A673 (cell line): ENCODE measurements around the gene GPNMB. TPM values are rescaled to one million over a fixed set of nuclear protein-coding genes. Genes with fewer than 3 reads are reported as not detected.

Source experiments
- BruUV-seq: library from RNA; stranded (reverse); fragments of 400-500 nt; replicated peaks from 2 replicates; lab custom pipeline; 2021; lab: Mats Ljungman, UMichigan
- CTCF ChIA-PET: fragments of 300-600 bp; sonication (Branson Sonifier 250); formaldehyde crosslinking; loops from one replicate; lab custom pipeline; 2022; ENCODE audit warnings: antibody characterized with exemption; lab: Charles Lee
- POLR2A ChIA-PET: fragments of 300-600 bp; sonication (Branson Sonifier 250); formaldehyde crosslinking; loops from one replicate; lab custom pipeline; 2022; ENCODE audit warnings: antibody characterized with exemption; ENCODE audit not compliant: low non-redundant PET; lab: Charles Lee
- DNase-seq: peaks from one replicate; pipeline ENCODE4 v3.0.0-alpha.2; 2015; ENCODE audit warnings: low spot score
- H3K27ac ChIP-seq: fragments of 200-600 bp; sonication (generic); 2 replicates; pipeline ENCODE4 v1.5.1; 2016; ENCODE audit warnings: mixed run types, low read depth, mild to moderate bottlenecking, mixed read lengths, antibody characterized with exemption, low read length; ENCODE audit not compliant: poor library complexity, severe bottlenecking
- H3K27me3 ChIP-seq: fragments of 200-600 bp; sonication (generic); replicated peaks from 2 replicates; pipeline ENCODE4 v1.6.1; 2017; ENCODE audit warnings: mixed run types, low read depth, mild to moderate bottlenecking, mixed read lengths, antibody characterized with exemption, low read length; ENCODE audit not compliant: insufficient read depth, poor library complexity
- H3K36me3 ChIP-seq: fragments of 200-600 bp; sonication (generic); 2 replicates; pipeline ENCODE4 v1.6.1; 2016; ENCODE audit warnings: mixed run types, mild to moderate bottlenecking, mixed read lengths, antibody characterized with exemption, low read length; ENCODE audit not compliant: insufficient read depth, poor library complexity, severe bottlenecking
- H3K4me1 ChIP-seq: fragments of 200-600 bp; sonication (generic); 2 replicates; pipeline ENCODE4 v1.6.1; 2017; ENCODE audit warnings: mixed run types, mild to moderate bottlenecking, mixed read lengths, antibody characterized with exemption, low read length; ENCODE audit not compliant: insufficient read depth, poor library complexity, severe bottlenecking
- H3K4me3 ChIP-seq: fragments of 200-600 bp; sonication (generic); 2 replicates; pipeline ENCODE4 v1.5.1; 2016; ENCODE audit warnings: low read depth, mixed run types, mild to moderate bottlenecking, mixed read lengths, low read length; ENCODE audit not compliant: poor library complexity, severe bottlenecking
- H3K9me3 ChIP-seq: fragments of 200-600 bp; sonication (generic); 2 replicates; pipeline ENCODE4 v1.6.1; 2016; ENCODE audit warnings: mixed run types, low read depth, mild to moderate bottlenecking, mixed read lengths, antibody characterized with exemption, low read length; ENCODE audit not compliant: poor library complexity, severe bottlenecking
- CTCF ChIP-seq: fragments of 300-800, 200-600 bp; sonication (generic); conservative IDR thresholded peaks from 2 replicates; pipeline ENCODE4 v1.5.1; 2017; ENCODE audit warnings: low read depth, mild to moderate bottlenecking, antibody characterized with exemption, low read length, moderate library complexity, mixed read lengths
- EZH2 ChIP-seq: fragments of 200-600 bp; sonication (generic); IDR thresholded peaks from 2 replicates; pipeline ENCODE4 v1.6.1; 2017; ENCODE audit warnings: borderline replicate concordance, low read depth, mild to moderate bottlenecking, mixed read lengths, antibody characterized with exemption, low read length; ENCODE audit not compliant: poor library complexity, severe bottlenecking
- intact Hi-C: fragments of 100-400 bp; cut with micrococcal nuclease; formaldehyde crosslinking; loops from one replicate; pipeline ENCODE4 v1.10.0; 2022; ENCODE audit not compliant: unreplicated experiment
- total RNA-seq: library from RNA; stranded (reverse); gene quantifications from 2 replicates; pipeline ENCODE4 v1.2.3, GENCODE V29; 2021

The GPNMB gene
- total RNA-seq, 1 experiment from 2014 or later, result 2.1 TPM

- no TSS peak for BruUV-seq
- no peak for DNase-seq
- Histone ChIP-seq H3K4me1 (no peaks in the 10 kb centered on the region), H3K36me3 (no peaks in the 10 kb centered on the region), H3K27me3 (no peaks in the 10 kb centered on the region), H3K9me3 (no peaks in the 10 kb centered on the region), H3K27ac (no peak overlapping the region), H3K4me3 (no peak overlapping the region)
- POLR2A ChIA-PET, result no interaction called here
- intact Hi-C loops, result no loop called here
- TF ChIP-seq EZH2, result no peak
- no peak for TF ChIP-seq CTCF
- CTCF ChIA-PET, result no interaction called here
Measured at GRCh38 chr7:23247603-23248335, 1.2 kb downstream of the GPNMB start.

GRCh38 chr7:23249486-23249885 lies 2.9 kb downstream of the GPNMB start:
- no peak overlapping the region for H3K4me3 ChIP-seq
- no TSS peak for BruUV-seq
- H3K27ac ChIP-seq, result no peak overlapping the region
- H3K27me3 ChIP-seq, result no peaks in the 10 kb centered on the region
- H3K9me3 ChIP-seq, result no peaks in the 10 kb centered on the region
- no peaks in the 10 kb centered on the region for H3K4me1 ChIP-seq
- POLR2A ChIA-PET, result no interaction called here
- CTCF ChIA-PET, result no interaction called here
- no peaks in the 10 kb centered on the region for H3K36me3 ChIP-seq
- DNase-seq, result no peak
- TF ChIP-seq CTCF, result no peak
- TF ChIP-seq EZH2, result no peak
- intact Hi-C loops, result no loop called here

- TF ChIP-seq EZH2 (no peak), CTCF (no peak)
- no peak for DNase-seq
- intact Hi-C loops, result no loop called here
- ChIA-PET CTCF (no interaction called here), POLR2A (no interaction called here)
- Histone ChIP-seq H3K36me3 (no peaks in the 10 kb centered on the region), H3K27ac (no peak overlapping the region), H3K27me3 (no peaks in the 10 kb centered on the region), H3K4me1 (no peaks in the 10 kb centered on the region), H3K9me3 (no peaks in the 10 kb centered on the region), H3K4me3 (no peak overlapping the region)
- no TSS peak for BruUV-seq
Measured at GRCh38 chr7:23254051-23254681, 7.6 kb downstream of the GPNMB start.
